Sigmoid colon (tissue), 7 donors: ENCODE results near the gene FANCC. TPM values are rescaled to one million over a fixed set of nuclear protein-coding genes. Genes with fewer than 3 reads are reported as not detected.
A peak's percentile ranks its signal among the peaks of the same experiment; 100 is the strongest.

ENCODE experiments used
- DNase-seq: peaks from one replicate; pipeline ENCODE4 v3.0.0-alpha.2; 2019
- H3K27ac ChIP-seq, 4 donors: fragments of 200-600 bp; sonication (generic); one replicate each; pipeline ENCODE4 v1.5.1; 2016 to 2019; ENCODE audit warnings: mild to moderate bottlenecking in 1 of 4
- H3K27me3 ChIP-seq, 3 donors: fragments of 200-600 bp; sonication (generic); one replicate each; pipeline ENCODE4 v1.5.1; 2019; ENCODE audit warnings: mild to moderate bottlenecking in 1 of 3
- H3K36me3 ChIP-seq, 4 donors: fragments of 200-600 bp; sonication (generic); one replicate each; pipeline ENCODE4 v1.5.1; 2016 to 2019
- H3K4me1 ChIP-seq, 4 donors: fragments of 200-600 bp; sonication (generic); one replicate each; pipeline ENCODE4 v1.5.1; 2017 to 2019
- H3K4me3 ChIP-seq, 4 donors: fragments of 200-600 bp; sonication (generic); one replicate each; pipeline ENCODE4 v1.5.1; 2017 to 2019; ENCODE audit warnings: mild to moderate bottlenecking in 2 of 4, moderate library complexity in 1 of 4
- H3K9me3 ChIP-seq, 4 donors: fragments of 200-600 bp in 3 of 4; sonication (generic) in 3 of 4; one replicate each; pipeline versions ENCODE4 v1.5.1 to v1.6.1; 2013 to 2019
- EP300 ChIP-seq, 4 donors: sonication (generic); formaldehyde crosslinking; IDR thresholded peaks; one replicate each; pipeline ENCODE4 v1.6.1; 2017; ENCODE audit warnings: antibody characterized with exemption in 4 of 4
- POLR2A ChIP-seq, 2 donors: fragments of 450-650 bp; IDR thresholded peaks; one replicate each; pipeline ENCODE4 v1.6.1; 2016; ENCODE audit warnings: antibody characterized with exemption in 2 of 2, mild to moderate bottlenecking in 2 of 2, moderate library complexity in 2 of 2
- POLR2AphosphoS5 ChIP-seq, 4 donors: sonication (generic); formaldehyde crosslinking; IDR thresholded peaks; one replicate each; pipeline ENCODE4 v1.6.1; 2017; ENCODE audit warnings: antibody characterized with exemption in 4 of 4
- WGBS, 2 donors: extraction: QIAGEN DNeasy Blood & Tissue Kit; methylation state at CpG; one replicate each; pipeline ENCODE4 v1.1.7; 2013; 5-methylcytosine and 5-hydroxymethylcytosine counted together
- intact Hi-C: fragments of 100-400 bp; cut with DNase I; formaldehyde crosslinking; loops from one replicate; pipeline ENCODE4 v1.15.1; 2023
- polyA plus RNA-seq, 3 donors: library from polyadenylated mRNA; stranded (reverse); fragments of 200-250 nt; gene quantifications; one replicate each; pipeline ENCODE4 v1.2.3, GENCODE V29; 2013
- total RNA-seq, 4 donors: library from RNA; depleted of rRNA; stranded (reverse); fragments of >200 nt; gene quantifications; one replicate each; pipeline ENCODE4 v1.1.0, GENCODE V29; 2016
- TF ChIP-seq, protein P1 (sequence below), 4 experiments: fragments of 450-650 bp in 3 of 4; fragments of 200-600 bp in 1 of 4; IDR thresholded peaks; one replicate each; pipeline ENCODE4 v1.5.1; 2016 to 2019; ENCODE audit warnings: antibody characterized with exemption in 4 of 4, mild to moderate bottlenecking in 3 of 4, moderate library complexity in 2 of 4
- donor health status: healthy with polysubstance abuse.
- donor health status: Bipolar disorder and iron deficiency.
- donor health status: healthy.

The FANCC gene, protein sequence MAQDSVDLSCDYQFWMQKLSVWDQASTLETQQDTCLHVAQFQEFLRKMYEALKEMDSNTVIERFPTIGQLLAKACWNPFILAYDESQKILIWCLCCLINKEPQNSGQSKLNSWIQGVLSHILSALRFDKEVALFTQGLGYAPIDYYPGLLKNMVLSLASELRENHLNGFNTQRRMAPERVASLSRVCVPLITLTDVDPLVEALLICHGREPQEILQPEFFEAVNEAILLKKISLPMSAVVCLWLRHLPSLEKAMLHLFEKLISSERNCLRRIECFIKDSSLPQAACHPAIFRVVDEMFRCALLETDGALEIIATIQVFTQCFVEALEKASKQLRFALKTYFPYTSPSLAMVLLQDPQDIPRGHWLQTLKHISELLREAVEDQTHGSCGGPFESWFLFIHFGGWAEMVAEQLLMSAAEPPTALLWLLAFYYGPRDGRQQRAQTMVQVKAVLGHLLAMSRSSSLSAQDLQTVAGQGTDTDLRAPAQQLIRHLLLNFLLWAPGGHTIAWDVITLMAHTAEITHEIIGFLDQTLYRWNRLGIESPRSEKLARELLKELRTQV
- total RNA-seq = 10 to 100 TPM in 1 of 4 donors, 1 to 10 TPM in 3; 3.9 to 10.6 (median 5.3) TPM
- polyA plus RNA-seq = 1 to 10 TPM; 2.4 to 6.2 (median 5.1) TPM

DNA sequence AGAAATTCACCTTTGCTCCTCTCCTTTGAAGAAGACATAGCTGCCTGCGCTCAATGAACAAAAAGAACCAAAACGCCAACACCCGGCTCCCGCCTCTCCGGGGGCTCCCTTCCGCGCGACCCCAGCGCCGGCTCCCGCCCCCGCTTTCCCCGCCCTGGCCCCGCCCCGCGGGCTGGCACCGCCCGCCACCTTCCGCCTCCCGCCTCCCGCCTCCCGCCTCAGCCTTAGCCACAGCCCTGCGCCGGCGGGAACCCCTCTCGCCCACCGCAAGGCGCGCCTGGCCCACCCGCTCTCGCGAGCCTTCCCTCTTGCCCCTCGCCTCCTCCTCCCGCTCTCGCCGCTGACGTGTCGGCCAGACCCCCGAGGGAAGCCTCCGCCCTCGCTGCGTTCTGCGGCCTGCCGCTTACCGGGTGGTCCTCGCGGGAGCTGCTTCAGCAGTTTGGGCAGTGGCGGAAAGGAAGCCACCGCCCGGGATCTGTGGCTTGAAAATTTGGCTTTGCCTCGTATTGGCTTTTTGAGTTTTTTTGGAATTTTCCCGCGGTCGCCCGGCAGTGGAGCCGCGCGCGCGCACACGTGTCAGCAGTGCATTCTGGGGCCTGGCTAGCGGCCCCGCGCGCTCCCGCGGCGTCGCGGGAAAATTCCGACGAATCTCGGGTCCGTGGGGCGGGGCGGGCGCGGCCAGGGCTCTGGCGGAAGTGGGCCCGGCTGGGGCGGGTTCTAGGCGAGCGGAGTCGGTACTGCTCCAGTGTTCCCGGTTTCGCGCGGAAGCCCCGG lies at the start of gene FANCC:
TSS of gene FANCC (minus strand) at position 591 of the 774 bp plus-strand sequence. CDS start 68,418 bp downstream, outside the sequence.
- WGBS, 2 donors = 0 to 1% methylated on average over 89 of the region's 89 CpGs
- TF ChIP-seq POLR2A (IDR thresholded peaks at IDR 0.05) = no peak
- peak in 1 of 4 donors; percentile 42 for TF ChIP-seq EP300 (IDR thresholded peaks at IDR 0.05)
- peak; percentile 33 to 65 (median 60) for TF ChIP-seq POLR2AphosphoS5 (IDR thresholded peaks at IDR 0.05)
- TF ChIP-seq, protein P1, sequence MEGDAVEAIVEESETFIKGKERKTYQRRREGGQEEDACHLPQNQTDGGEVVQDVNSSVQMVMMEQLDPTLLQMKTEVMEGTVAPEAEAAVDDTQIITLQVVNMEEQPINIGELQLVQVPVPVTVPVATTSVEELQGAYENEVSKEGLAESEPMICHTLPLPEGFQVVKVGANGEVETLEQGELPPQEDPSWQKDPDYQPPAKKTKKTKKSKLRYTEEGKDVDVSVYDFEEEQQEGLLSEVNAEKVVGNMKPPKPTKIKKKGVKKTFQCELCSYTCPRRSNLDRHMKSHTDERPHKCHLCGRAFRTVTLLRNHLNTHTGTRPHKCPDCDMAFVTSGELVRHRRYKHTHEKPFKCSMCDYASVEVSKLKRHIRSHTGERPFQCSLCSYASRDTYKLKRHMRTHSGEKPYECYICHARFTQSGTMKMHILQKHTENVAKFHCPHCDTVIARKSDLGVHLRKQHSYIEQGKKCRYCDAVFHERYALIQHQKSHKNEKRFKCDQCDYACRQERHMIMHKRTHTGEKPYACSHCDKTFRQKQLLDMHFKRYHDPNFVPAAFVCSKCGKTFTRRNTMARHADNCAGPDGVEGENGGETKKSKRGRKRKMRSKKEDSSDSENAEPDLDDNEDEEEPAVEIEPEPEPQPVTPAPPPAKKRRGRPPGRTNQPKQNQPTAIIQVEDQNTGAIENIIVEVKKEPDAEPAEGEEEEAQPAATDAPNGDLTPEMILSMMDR (IDR thresholded peaks at IDR 0.05) = no peak
- Histone ChIP-seq H3K9me3 (no peaks in the 10 kb centered on the region), H3K27ac (peak within 1 kb of the TSS; percentile 91 to 99 (median 94)), H3K27me3 (no peaks in the 10 kb centered on the region), H3K4me1 (peaks cover 0 to 13% (median 5%) of the 10 kb centered on the region in 4 donors), H3K36me3 (no peaks in the 10 kb centered on the region), H3K4me3 (peak within 1 kb of the TSS; percentile 76 to 99 (median 79))
- DNase-seq = peak; percentile 95
- intact Hi-C loops = loop anchor here (2.0 to 5.0 kb wide), 4 partner anchors 145 to 900 kb away; partner anchors contain the start of gene ERCC6L2

DNA sequence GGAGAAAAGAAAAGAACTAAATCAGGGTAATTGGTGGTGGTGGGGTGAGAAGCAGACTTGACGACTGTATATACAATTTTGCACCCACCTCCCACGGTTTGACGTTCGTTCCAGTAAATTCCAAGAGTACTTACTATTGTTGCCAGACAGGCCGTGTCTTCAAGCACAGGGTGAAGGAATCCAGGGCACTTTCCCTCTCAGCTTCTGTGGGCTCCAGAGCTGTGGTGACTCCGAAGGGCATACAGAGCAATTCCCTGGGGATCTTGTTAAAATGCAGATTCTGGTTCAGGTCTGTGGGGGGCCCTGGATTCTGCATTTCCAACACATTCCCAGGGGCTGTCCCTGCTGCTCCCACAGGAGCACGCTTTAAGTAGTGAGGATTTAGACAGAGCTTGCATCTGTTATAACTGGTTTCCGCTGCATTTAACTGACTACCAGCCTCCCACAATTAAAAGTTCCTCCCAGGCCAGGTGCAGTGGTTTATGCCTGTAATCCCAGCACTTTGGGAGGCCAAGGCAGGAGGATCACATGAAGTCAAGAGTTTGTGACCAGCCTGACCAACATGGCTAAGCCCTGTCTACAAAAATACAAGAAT lies 49.3 kb upstream of the FANCC start:
- Histone ChIP-seq H3K9me3 (no peaks in the 10 kb centered on the region), H3K27ac (no peak overlapping the region), H3K4me1 (peaks cover 0 to 53% (median 49%) of the 10 kb centered on the region in 4 donors), H3K36me3 (no peaks in the 10 kb centered on the region), H3K4me3 (no peak overlapping the region), H3K27me3 (no peaks in the 10 kb centered on the region)
- DNase-seq = no peak
- intact Hi-C loops = no loop called here
- 83 to 89% methylated on average over 8 of the region's 8 CpGs for WGBS, 2 donors
- TF ChIP-seq EP300 (IDR thresholded peaks at IDR 0.05) (no peak), POLR2AphosphoS5 (IDR thresholded peaks at IDR 0.05) (peak in 1 of 4 donors; percentile 12)

DNA sequence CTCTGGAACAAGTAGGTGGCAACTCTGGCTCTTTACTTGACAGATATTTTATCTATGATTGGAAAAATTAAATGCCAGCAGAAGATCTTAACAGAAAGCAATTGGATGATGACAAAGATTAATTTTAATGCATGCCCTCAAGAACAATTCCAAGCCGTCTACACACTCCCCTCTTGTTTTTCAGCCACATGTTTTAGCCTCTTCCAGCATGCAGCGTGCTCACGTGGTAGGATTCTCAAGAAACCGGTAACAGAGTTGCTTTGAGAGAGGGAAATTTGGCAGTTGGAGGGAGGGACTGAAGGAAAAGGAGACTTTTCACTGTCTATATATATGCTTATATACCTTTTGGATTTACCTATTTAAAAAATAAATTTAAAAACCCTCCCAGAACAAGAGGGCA lies 48.3 kb upstream of the FANCC start:
- Histone ChIP-seq H3K36me3 (no peaks in the 10 kb centered on the region), H3K4me3 (no peak overlapping the region), H3K27ac (no peak overlapping the region), H3K27me3 (no peaks in the 10 kb centered on the region), H3K9me3 (no peaks in the 10 kb centered on the region), H3K4me1 (peaks cover 0 to 53% (median 50%) of the 10 kb centered on the region in 4 donors)
- intact Hi-C loops = no loop called here
- 78% methylated on average over 4 of the region's 4 CpGs for WGBS, 2 donors
- TF ChIP-seq, protein P1 (IDR thresholded peaks at IDR 0.05) = no peak
- TF ChIP-seq POLR2AphosphoS5 (IDR thresholded peaks at IDR 0.05) (no peak), POLR2A (IDR thresholded peaks at IDR 0.05) (no peak), EP300 (IDR thresholded peaks at IDR 0.05) (no peak)
- no peak for DNase-seq

DNA sequence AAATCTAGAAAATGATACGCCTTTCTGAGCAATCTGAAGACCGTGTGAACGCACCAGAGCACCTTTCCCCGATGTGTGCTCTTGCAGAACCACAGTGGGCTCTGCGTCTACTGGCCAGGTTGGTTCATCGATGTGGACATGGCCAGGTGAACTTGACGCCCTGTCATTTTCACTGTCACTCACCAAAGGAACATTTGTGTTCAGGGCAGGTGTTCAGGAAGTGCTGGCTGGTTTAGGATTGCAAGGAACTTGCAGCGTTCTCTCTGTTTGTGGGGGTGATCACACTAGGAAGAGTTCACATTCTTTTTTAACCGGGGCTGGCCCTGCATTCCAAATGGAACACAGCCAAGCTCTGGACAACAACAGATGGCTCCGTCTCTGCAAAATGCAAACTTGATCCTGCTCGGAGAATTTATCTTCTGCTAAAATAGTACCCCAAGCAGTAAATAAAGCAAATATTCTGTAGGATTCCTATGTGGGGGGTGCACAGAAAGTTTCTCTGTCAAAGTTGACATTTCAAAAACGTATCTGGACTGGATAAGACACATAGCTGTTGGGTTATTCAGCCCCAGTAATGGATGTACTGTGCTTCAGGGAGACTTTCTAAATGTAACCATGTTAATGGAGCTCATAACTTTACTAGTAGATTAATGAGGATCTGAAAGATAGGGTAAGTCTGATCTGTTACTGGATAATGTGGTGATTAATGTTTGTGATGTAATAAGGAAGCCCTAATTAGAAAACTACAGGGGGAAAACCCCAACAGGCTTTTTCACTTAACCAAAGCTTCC lies 45.7 kb upstream of the FANCC start:
- H3K4me1 ChIP-seq = peaks cover 0 to 35% (median 32%) of the 10 kb centered on the region in 4 donors
- TF ChIP-seq EP300 (IDR thresholded peaks at IDR 0.05) = no peak
- no peak for TF ChIP-seq POLR2AphosphoS5 (IDR thresholded peaks at IDR 0.05)
- no peak for TF ChIP-seq POLR2A (IDR thresholded peaks at IDR 0.05)
- TF ChIP-seq, protein P1 (IDR thresholded peaks at IDR 0.05) = no peak
- H3K27me3 ChIP-seq = no peaks in the 10 kb centered on the region
- intact Hi-C loops = no loop called here
- WGBS, 2 donors = 77 to 84% methylated on average over 12 of the region's 12 CpGs
- H3K27ac ChIP-seq = peak overlapping the region in 1 of 4 donors; percentile 12
- H3K36me3 ChIP-seq = no peaks in the 10 kb centered on the region
- no peaks in the 10 kb centered on the region for H3K9me3 ChIP-seq
- H3K4me3 ChIP-seq = no peak overlapping the region
- no peak for DNase-seq
